Measurements from ENCODE around the gene MVB12B. TPM values are rescaled to one million over a fixed set of nuclear protein-coding genes. Genes with fewer than 3 reads are reported as not detected.
A peak's percentile ranks its signal among the peaks of the same experiment; 100 is the strongest.

MVB12B gene
- total RNA-seq, 4 donors from 2014 or later, result 7.9 to 28.9 (median 14.4) TPM

DNA sequence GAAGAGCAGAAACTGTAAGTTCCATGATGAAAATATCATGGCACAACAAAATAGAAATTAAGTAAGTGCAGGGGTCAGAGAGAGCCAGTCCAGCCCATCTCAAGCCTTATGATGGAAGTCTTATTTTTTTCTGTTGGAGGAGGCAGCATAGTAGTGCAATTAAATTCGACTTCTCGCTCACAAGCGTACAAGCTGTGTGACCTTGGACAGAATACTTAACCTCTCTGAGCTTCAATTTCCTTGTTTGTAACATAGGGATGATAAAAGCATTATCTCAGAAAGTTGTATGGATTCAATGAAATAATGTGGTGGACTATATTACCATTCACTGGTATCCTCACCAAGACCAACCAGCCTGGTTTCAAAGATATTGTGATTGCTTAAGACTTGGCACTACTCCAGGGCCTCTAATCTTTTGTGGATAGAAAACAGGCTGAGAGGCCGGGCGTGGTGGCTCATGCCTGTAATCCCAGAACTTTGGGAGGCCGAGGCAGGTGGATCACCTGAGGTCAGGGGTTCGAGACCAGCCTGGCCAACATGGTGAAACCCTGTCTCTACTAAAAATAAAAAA is 26.8 kb upstream of the MVB12B start:
- Histone ChIP-seq H3K9me3 (no peaks in the 10 kb centered on the region), H3K27ac (no peak overlapping the region), H3K4me3 (no peak overlapping the region), H3K27me3 (no peaks in the 10 kb centered on the region), H3K4me1 (no peaks in the 10 kb centered on the region), H3K36me3 (no peaks in the 10 kb centered on the region)
- no peak for TF ChIP-seq POLR2A (IDR thresholded peaks at IDR 0.05)
- TF ChIP-seq, protein P1, sequence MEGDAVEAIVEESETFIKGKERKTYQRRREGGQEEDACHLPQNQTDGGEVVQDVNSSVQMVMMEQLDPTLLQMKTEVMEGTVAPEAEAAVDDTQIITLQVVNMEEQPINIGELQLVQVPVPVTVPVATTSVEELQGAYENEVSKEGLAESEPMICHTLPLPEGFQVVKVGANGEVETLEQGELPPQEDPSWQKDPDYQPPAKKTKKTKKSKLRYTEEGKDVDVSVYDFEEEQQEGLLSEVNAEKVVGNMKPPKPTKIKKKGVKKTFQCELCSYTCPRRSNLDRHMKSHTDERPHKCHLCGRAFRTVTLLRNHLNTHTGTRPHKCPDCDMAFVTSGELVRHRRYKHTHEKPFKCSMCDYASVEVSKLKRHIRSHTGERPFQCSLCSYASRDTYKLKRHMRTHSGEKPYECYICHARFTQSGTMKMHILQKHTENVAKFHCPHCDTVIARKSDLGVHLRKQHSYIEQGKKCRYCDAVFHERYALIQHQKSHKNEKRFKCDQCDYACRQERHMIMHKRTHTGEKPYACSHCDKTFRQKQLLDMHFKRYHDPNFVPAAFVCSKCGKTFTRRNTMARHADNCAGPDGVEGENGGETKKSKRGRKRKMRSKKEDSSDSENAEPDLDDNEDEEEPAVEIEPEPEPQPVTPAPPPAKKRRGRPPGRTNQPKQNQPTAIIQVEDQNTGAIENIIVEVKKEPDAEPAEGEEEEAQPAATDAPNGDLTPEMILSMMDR (IDR thresholded peaks at IDR 0.05), result no peak
- DNase-seq, result no peak

DNA sequence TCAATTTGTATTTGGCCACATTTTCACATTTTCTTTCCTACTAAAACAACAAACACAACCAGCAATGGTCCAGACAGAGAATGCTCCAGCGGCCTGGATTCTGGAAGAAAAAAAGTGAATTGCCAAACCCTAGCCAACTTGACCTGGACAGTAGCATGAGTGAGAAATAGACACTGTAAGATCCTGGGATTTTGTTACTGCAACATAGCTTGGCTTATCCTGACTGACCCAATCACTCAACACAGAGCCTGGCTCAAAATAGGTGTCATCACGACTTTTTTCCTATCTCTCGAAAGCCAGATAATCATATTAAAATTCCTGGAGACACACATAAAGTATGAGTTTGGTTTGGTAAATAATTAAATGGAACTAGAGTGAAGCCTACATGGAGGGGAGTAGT is 25.4 kb upstream of the MVB12B start:
- Histone ChIP-seq H3K27me3 (no peaks in the 10 kb centered on the region), H3K9me3 (no peaks in the 10 kb centered on the region), H3K4me3 (no peak overlapping the region), H3K27ac (no peak overlapping the region), H3K4me1 (no peaks in the 10 kb centered on the region), H3K36me3 (no peaks in the 10 kb centered on the region)
- TF ChIP-seq POLR2A (IDR thresholded peaks at IDR 0.05), result no peak
- TF ChIP-seq, protein P1 (IDR thresholded peaks at IDR 0.05), result no peak
- no peak for DNase-seq

DNA sequence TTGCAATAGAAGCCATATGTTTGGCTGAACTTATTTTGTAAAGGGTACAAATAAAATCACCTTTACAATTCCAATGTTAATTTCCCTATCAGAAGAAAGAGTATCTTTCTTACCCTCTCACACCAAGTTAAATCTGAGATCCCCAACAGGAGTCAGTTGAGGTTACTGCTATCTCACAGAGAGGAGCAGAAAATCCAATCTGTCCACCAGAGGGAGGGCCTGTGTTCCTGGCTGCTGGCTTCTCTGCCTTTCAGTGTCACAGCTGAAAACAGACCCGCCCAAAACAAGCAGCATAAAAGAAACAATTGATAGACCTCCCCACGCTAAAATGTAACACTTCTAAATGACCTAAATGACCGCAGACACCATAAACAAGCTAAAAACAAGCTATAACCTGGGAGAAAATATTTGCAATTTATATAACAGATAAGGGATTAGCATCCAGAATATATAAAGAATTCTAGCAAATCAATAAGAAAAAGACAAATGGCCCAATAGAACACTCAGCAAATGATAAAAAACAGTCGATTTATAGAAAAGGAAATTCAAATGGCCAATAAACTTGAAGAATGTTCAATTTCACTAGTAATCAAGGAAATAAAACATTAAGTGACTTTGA is 24.5 kb upstream of the MVB12B start:
- peak in 2 of 3 donors; percentile 40 to 81 for DNase-seq
- no peaks in the 10 kb centered on the region for H3K36me3 ChIP-seq

DNA sequence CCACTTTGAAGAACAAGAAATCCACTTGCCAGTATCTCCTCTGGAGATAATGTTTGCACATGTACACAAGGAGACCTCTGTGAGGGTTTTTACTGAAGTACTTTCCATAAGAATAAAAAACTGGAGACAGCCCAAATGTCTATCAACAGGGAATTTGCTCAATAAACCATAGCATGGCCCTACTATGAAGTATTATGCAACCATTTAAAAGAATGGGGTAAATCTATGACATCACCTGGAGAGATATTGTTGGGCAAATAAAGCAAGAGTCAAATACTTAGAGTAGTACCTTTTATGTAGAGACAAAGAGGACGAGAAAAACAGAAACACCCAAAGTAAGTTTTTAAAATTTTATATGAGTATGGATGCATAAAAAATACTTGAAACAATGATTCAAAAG is 23.9 kb upstream of the MVB12B start:
- no peak for TF ChIP-seq POLR2A (IDR thresholded peaks at IDR 0.05)
- H3K27me3 ChIP-seq, result no peaks in the 10 kb centered on the region
- H3K9me3 ChIP-seq, result no peaks in the 10 kb centered on the region
- H3K4me1 ChIP-seq, result no peaks in the 10 kb centered on the region
- no peaks in the 10 kb centered on the region for H3K36me3 ChIP-seq
- H3K4me3 ChIP-seq, result no peak overlapping the region
- H3K27ac ChIP-seq, result no peak overlapping the region
- DNase-seq, result no peak

More for the DNA sequence above, 24.5 kb upstream of the MVB12B start:
- H3K27ac ChIP-seq, result no peak overlapping the region
- no peaks in the 10 kb centered on the region for H3K4me1 ChIP-seq
- TF ChIP-seq, protein P1 (IDR thresholded peaks at IDR 0.05), result peak; percentile 44 to 75 (median 70)
- no peak for TF ChIP-seq POLR2A (IDR thresholded peaks at IDR 0.05)
- H3K27me3 ChIP-seq, result no peaks in the 10 kb centered on the region
- H3K4me3 ChIP-seq, result no peak overlapping the region
- no peaks in the 10 kb centered on the region for H3K9me3 ChIP-seq

DNA sequence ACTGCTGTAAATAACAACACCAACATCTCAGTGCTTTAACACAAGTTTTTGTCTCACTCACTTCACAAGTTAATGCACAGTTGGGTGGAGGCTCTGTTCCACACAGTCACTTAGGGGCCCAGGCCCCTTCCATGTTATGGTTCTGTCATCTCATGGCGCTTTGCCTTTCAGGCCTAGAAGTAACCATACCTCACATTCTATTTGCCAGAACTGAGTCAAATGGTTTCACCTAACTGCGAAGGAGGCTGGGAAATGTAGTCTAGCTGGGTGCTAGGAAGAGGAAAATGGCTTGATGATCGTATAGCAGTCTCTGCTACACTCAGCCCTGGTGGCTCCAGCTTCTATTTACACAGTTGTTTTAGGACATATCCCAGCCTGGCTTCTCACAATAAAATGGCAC is 23.1 kb upstream of the MVB12B start:
- TF ChIP-seq, protein P1 (IDR thresholded peaks at IDR 0.05), result no peak
- no peak for TF ChIP-seq POLR2A (IDR thresholded peaks at IDR 0.05)
- DNase-seq, result no peak
- Histone ChIP-seq H3K9me3 (no peaks in the 10 kb centered on the region), H3K27me3 (no peaks in the 10 kb centered on the region), H3K27ac (no peak overlapping the region), H3K36me3 (no peaks in the 10 kb centered on the region), H3K4me1 (no peaks in the 10 kb centered on the region), H3K4me3 (no peak overlapping the region)

DNA sequence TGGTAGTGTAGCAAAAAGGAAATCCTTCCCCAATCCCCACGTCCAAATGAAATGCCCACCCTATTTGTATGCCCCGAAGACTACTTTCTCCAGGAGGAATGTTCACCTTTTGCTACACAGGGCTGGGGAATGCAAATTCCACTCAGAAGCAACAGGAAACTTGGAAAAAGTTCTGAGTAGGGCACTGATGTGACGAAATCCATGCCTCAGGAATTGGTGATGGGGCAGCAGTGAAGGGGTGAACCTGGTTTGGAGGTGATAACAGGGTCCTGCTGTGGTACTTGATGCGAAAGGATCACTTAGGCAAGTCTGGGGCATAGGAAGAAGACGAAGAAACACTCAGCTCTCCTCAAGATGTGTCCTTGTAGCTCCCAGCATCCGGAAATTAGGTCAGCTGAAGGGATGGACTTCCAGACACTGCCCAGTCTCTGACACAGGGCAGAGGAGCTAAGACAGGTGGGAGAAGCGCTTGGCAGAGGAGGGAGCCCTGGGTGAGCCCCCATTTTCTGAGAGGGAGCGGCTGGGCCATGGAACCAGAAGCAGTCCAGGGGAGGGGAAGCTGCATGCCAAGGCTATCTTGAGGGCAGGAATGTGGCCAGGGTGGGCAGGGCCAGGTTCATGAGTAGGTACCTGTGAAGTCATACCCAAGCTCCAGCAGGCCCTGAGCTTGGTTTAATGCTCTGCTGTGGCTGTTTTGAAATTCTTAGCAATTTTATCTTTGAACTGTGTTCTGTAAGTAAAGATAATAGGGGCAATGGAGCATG is 22.2 kb upstream of the MVB12B start:
- Histone ChIP-seq H3K27me3 (no peaks in the 10 kb centered on the region), H3K4me3 (no peak overlapping the region), H3K36me3 (no peaks in the 10 kb centered on the region), H3K9me3 (no peaks in the 10 kb centered on the region), H3K4me1 (no peaks in the 10 kb centered on the region), H3K27ac (no peak overlapping the region)
- TF ChIP-seq, protein P1 (IDR thresholded peaks at IDR 0.05), result no peak
- TF ChIP-seq POLR2A (IDR thresholded peaks at IDR 0.05), result no peak
- DNase-seq, result no peak

Measured in Peyer's patch (tissue), 4 donors.